Esophagus muscularis mucosa (tissue), 4 donors: ENCODE measurements around the gene INTS14. TPM values are rescaled to one million over a fixed set of nuclear protein-coding genes. Genes with fewer than 3 reads are reported as not detected.

Source experiments
- DNase-seq: peaks from one replicate; pipeline ENCODE4 v3.0.0-alpha.2; 2017; ENCODE audit errors: extremely low spot score
- H3K27ac ChIP-seq, 4 donors: fragments of 200-600 bp; sonication (generic); replicated peaks in 1 of 4; 1 replicate in 3 of 4; 2 replicates in 1 of 4; pipeline ENCODE4 v1.5.1; 2016 to 2019; ENCODE audit warnings: mild to moderate bottlenecking in 1 of 4
- H3K27me3 ChIP-seq, 4 donors: fragments of 200-600 bp; sonication (generic); one replicate each; pipeline versions ENCODE4 v1.5.1 to v1.6.0; 2016 to 2019
- H3K36me3 ChIP-seq, 4 donors: fragments of 200-600 bp; sonication (generic); one replicate each; pipeline ENCODE4 v1.5.1; 2016 to 2019
- H3K4me1 ChIP-seq, 4 donors: fragments of 200-600 bp; sonication (generic); one replicate each; pipeline ENCODE4 v1.5.1; 2016 to 2019
- H3K4me3 ChIP-seq, 4 donors: fragments of 200-600 bp; sonication (generic); 1 replicate in 2 of 4; 2 replicates in 2 of 4; pipeline ENCODE4 v1.5.1; 2016 to 2019; ENCODE audit warnings: mild to moderate bottlenecking in 4 of 4, moderate library complexity in 1 of 4
- H3K9me3 ChIP-seq, 4 donors: fragments of 200-600 bp; sonication (generic); 1 replicate in 3 of 4; 2 replicates in 1 of 4; pipeline ENCODE4 v1.5.1; 2016 to 2019
- EP300 ChIP-seq: sonication (generic); formaldehyde crosslinking; IDR thresholded peaks from one replicate; pipeline ENCODE4 v1.6.1; 2017; ENCODE audit warnings: antibody characterized with exemption
- POLR2A ChIP-seq: fragments of 450-650 bp; IDR thresholded peaks from one replicate; pipeline ENCODE4 v1.6.1; 2017; ENCODE audit warnings: antibody characterized with exemption, moderate library complexity, mild to moderate bottlenecking, low read depth
- POLR2AphosphoS5 ChIP-seq, 2 donors: sonication (generic); formaldehyde crosslinking; IDR thresholded peaks; one replicate each; pipeline ENCODE4 v1.6.1; 2017; ENCODE audit warnings: antibody characterized with exemption in 2 of 2
- WGBS: methylation state at CpG from one replicate; pipeline ENCODE4 v1.1.5; 2018; 5-methylcytosine and 5-hydroxymethylcytosine counted together
- intact Hi-C: fragments of 100-400 bp; cut with DNase I; formaldehyde crosslinking; loops from one replicate; pipeline ENCODE4 v1.15.1; 2023
- total RNA-seq, 4 donors: library from RNA; depleted of rRNA; stranded (reverse); fragments of >200 nt; gene quantifications; one replicate each; pipeline versions ENCODE4 v1.1.0 to v1.2.1, GENCODE V29; 2016
- TF ChIP-seq, protein P1 (sequence below), 3 experiments: fragments of 200-600 bp in 2 of 3; fragments of 450-650 bp in 1 of 3; sonication (generic) in 2 of 3; IDR thresholded peaks; one replicate each; pipeline ENCODE4 v1.5.1; 2017 to 2019; ENCODE audit warnings: antibody characterized with exemption in 3 of 3, mild to moderate bottlenecking in 2 of 3, moderate library complexity in 1 of 3

Gene INTS14
- 10 to 100 TPM; 18.9 to 24.2 (median 21.3) TPM for total RNA-seq

- Histone ChIP-seq H3K4me3 (peak within 1 kb of the TSS; percentile 77 to 96 (median 90)), H3K36me3 (peaks cover 0 to 6% (median 0%) of the 10 kb centered on the region in 4 donors), H3K4me1 (peaks cover 14 to 41% (median 34%) of the 10 kb centered on the region in 4 donors), H3K27ac (peak within 1 kb of the TSS; percentile 89 to 97 (median 94)), H3K9me3 (no peaks in the 10 kb centered on the region), H3K27me3 (no peaks in the 10 kb centered on the region)
- under 1% methylated on average over 48 of the region's 64 CpGs for WGBS
- intact Hi-C loops = loop anchor here (5.0 kb wide), 1 partner anchor 79 kb away; the partner anchor contains the start of gene HACD3
- TF ChIP-seq, protein P1, sequence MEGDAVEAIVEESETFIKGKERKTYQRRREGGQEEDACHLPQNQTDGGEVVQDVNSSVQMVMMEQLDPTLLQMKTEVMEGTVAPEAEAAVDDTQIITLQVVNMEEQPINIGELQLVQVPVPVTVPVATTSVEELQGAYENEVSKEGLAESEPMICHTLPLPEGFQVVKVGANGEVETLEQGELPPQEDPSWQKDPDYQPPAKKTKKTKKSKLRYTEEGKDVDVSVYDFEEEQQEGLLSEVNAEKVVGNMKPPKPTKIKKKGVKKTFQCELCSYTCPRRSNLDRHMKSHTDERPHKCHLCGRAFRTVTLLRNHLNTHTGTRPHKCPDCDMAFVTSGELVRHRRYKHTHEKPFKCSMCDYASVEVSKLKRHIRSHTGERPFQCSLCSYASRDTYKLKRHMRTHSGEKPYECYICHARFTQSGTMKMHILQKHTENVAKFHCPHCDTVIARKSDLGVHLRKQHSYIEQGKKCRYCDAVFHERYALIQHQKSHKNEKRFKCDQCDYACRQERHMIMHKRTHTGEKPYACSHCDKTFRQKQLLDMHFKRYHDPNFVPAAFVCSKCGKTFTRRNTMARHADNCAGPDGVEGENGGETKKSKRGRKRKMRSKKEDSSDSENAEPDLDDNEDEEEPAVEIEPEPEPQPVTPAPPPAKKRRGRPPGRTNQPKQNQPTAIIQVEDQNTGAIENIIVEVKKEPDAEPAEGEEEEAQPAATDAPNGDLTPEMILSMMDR (IDR thresholded peaks at IDR 0.05) = peak; percentile 61 to 73 (median 64)
- TF ChIP-seq POLR2AphosphoS5 (IDR thresholded peaks at IDR 0.05) (peak; percentile 91 to 93), EP300 (no peak), POLR2A (peak; percentile 71)
- peak; percentile 98 for DNase-seq
These were observed at the start of gene INTS14 for GRCh38 chr15:65610871-65611718. Gene INTS14, minus strand, starts transcription at chr15:65611131. Its CDS starts 3,751 bp downstream, at chr15:65607380.

DNA sequence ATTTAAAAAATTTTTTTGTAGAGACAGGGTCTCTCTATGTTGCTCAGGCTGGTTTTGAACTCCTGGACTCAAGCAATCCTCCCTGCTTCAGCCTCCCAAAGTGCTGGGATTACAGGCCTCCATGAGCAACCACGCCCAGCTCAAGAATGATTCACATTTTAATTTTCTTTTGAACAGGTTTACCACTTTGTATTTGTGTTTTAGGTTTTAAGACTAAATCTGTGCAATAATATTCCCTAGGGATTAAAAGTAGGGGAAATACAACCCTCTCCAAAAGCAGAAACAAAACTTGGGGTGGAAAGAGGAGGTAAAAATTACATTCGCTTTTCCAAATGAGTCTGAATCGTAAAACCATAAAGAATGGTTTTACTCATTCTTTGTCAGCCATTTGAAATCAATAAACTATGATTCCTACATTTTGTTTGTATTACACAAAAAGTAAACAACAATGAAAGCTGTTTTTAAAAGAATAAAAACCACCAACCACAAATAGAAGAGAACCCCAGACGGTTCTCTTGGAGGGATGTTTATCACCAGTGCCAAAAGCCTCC is 48.6 kb upstream of the INTS14 start:
- intact Hi-C loops = no loop called here
- no peak for DNase-seq
- Histone ChIP-seq H3K4me1 (no peaks in the 10 kb centered on the region), H3K36me3 (peaks cover 11 to 89% (median 41%) of the 10 kb centered on the region in 4 donors), H3K9me3 (no peaks in the 10 kb centered on the region), H3K27ac (no peak overlapping the region), H3K27me3 (no peaks in the 10 kb centered on the region), H3K4me3 (no peak overlapping the region)
- TF ChIP-seq POLR2A (no peak), POLR2AphosphoS5 (IDR thresholded peaks at IDR 0.05) (no peak), EP300 (no peak)
- TF ChIP-seq, protein P1 (IDR thresholded peaks at IDR 0.05) = no peak
- 93% methylated on average over 4 of the region's 4 CpGs for WGBS

DNA sequence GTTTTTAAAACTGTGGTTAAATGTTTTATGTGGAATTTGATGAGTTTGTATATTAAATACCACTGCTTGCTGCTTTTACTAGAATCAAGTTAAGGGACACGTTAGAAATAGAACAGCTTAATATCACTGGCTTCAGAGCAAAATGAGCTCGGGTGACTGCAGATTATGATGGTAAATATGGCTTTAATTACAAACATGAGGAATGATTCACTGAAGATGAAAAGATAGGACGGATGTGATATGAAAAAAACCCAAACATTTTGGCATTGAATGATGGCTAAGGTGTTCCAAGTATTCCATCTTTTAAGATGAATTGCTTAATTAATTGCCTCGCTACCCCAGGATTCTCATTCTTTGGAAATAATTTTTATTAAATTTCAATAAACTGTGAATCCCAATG is 44.5 kb upstream of the INTS14 start:
- intact Hi-C loops = no loop called here
- H3K27me3 ChIP-seq = no peaks in the 10 kb centered on the region
- peaks cover 12 to 72% (median 26%) of the 10 kb centered on the region in 4 donors for H3K36me3 ChIP-seq
- TF ChIP-seq EP300 = no peak
- no peak for TF ChIP-seq POLR2AphosphoS5 (IDR thresholded peaks at IDR 0.05)
- TF ChIP-seq, protein P1 (IDR thresholded peaks at IDR 0.05) = no peak
- TF ChIP-seq POLR2A = no peak
- DNase-seq = no peak
- no peaks in the 10 kb centered on the region for H3K4me1 ChIP-seq
- H3K4me3 ChIP-seq = no peak overlapping the region
- 68% methylated on average over 4 of the region's 4 CpGs for WGBS
- no peaks in the 10 kb centered on the region for H3K9me3 ChIP-seq
- no peak overlapping the region for H3K27ac ChIP-seq

DNA sequence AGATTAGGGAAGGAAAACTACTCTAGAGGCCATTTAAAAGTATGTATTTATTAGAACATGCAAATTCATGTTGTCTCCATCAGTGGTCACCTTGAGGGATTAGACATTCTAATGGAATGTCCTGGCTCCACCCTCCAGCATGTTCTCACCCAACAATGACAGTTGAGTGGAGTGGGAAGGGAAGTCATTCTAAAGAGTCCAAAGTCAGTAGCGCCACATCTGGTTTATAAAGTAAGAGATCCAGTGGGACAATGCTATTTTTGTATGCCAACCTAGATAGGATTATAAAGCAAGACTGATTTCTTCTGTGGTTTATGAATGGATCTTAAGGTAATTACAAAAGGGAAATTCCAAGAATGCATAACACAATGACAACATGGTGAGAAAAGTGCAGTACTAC is 44.1 kb upstream of the INTS14 start:
- H3K4me3 ChIP-seq = no peak overlapping the region
- 89% methylated on average over 1 of the region's 1 CpG for WGBS
- H3K4me1 ChIP-seq = no peaks in the 10 kb centered on the region
- no peaks in the 10 kb centered on the region for H3K27me3 ChIP-seq
- TF ChIP-seq POLR2A = no peak
- no peak for TF ChIP-seq POLR2AphosphoS5 (IDR thresholded peaks at IDR 0.05)
- TF ChIP-seq, protein P1 (IDR thresholded peaks at IDR 0.05) = no peak
- TF ChIP-seq EP300 = no peak
- intact Hi-C loops = no loop called here
- peaks cover 12 to 68% (median 23%) of the 10 kb centered on the region in 4 donors for H3K36me3 ChIP-seq
- H3K9me3 ChIP-seq = no peaks in the 10 kb centered on the region
- no peak for DNase-seq
- no peak overlapping the region for H3K27ac ChIP-seq
